HCT116 (cell line): Measurements from ENCODE around the gene XPO4. TPM values are rescaled to one million over a fixed set of nuclear protein-coding genes. Genes with fewer than 3 reads are reported as not detected.

ENCODE experiments used
- ATAC-seq: fragments of 200-7000 bp; cut with Tn5 transposase; 2 replicates; pipeline ENCODE4 v1.9.1; 2020; ENCODE audit warnings: mild to moderate bottlenecking, moderate library complexity
- BruUV-seq: library from RNA; stranded (reverse); fragments of 400-500 nt; replicated peaks from 2 replicates; lab custom pipeline; 2021; lab: Mats Ljungman, UMichigan
- CTCF ChIA-PET: fragments of 300-600 bp; sonication (Branson Sonifier 250); formaldehyde crosslinking; loops from one replicate; lab custom pipeline; 2021; ENCODE audit warnings: antibody characterized with exemption; lab: Charles Lee
- POLR2A ChIA-PET: fragments of 300-600, 350-600 bp; sonication (Branson Sonifier 250); formaldehyde crosslinking; loops from one replicate; lab custom pipeline; 2021; ENCODE audit warnings: antibody characterized with exemption; lab: Charles Lee
- RAD21 ChIA-PET, 2 experiments: fragments of 300-600 bp; sonication (Branson Sonifier 250); formaldehyde crosslinking; loops; one replicate each; lab custom pipeline; 2023; ENCODE audit warnings: low total read pairs in 2 of 2; ENCODE audit not compliant: uncharacterized antibody in 2 of 2, unreplicated experiment in 2 of 2, low non-redundant PET in 1 of 2; lab: Charles Lee
- DNase-seq: peaks from one replicate; pipeline ENCODE4 v3.0.0-alpha.2; 2010; ENCODE audit warnings: low read depth, low spot score
- H2AFZ ChIP-seq: fragments of 200-600 bp; shearing (Covaris generic), sonication (generic); 2 replicates; pipeline ENCODE4 v1.6.1; 2017; ENCODE audit warnings: low read depth, mixed run types, mixed read lengths, antibody characterized with exemption, low read length; ENCODE audit not compliant: poor library complexity, severe bottlenecking
- H3K27ac ChIP-seq: 2 replicates; pipeline ENCODE4 v1.5.1; 2012; ENCODE audit warnings: low read depth, low read length
- H3K27me3 ChIP-seq: fragments of 200-600 bp; sonication (generic); 2 replicates; pipeline ENCODE4 v1.6.1; 2016; ENCODE audit warnings: mixed run types, low read length, mixed read lengths; ENCODE audit not compliant: insufficient read depth
- H3K36me3 ChIP-seq, 2 experiments: fragments of 200-500 bp in 1 of 2; fragments of 200-600 bp in 1 of 2; sonication (Bioruptor generic) in 1 of 2; sonication (generic) in 1 of 2; 2 replicates each; pipeline versions ENCODE4 v1.5.1 to v1.6.1; 2014 to 2016; ENCODE audit warnings: low read length in 2 of 2, inconsistent platforms in 1 of 2, mixed read lengths in 1 of 2, mixed run types in 1 of 2; ENCODE audit not compliant: insufficient read depth in 2 of 2, control insufficient read depth in 1 of 2
- H3K4me1 ChIP-seq, 2 experiments: fragments of 200-600 bp in 1 of 2; sonication (generic) in 1 of 2; 2 replicates each; pipeline versions ENCODE4 v1.5.1 to v1.6.1; 2012 to 2017; ENCODE audit warnings: low read length in 2 of 2, inconsistent platforms in 1 of 2, mild to moderate bottlenecking in 1 of 2, mixed read lengths in 1 of 2, mixed run types in 1 of 2, moderate library complexity in 1 of 2; ENCODE audit not compliant: insufficient read depth in 2 of 2, control insufficient read depth in 1 of 2
- H3K4me2 ChIP-seq: fragments of 200-600 bp; sonication (generic); 2 replicates; pipeline ENCODE4 v1.6.1; 2017; ENCODE audit warnings: mixed run types, low read length, mixed read lengths
- H3K4me3 ChIP-seq, 2 experiments: fragments of 200-600 bp in 1 of 2; sonication (generic) in 1 of 2; replicated peaks in 1 of 2; 2 replicates each; pipeline ENCODE4 v1.5.1; 2011 to 2016; ENCODE audit warnings: low read length in 2 of 2, control low read depth in 1 of 2, low read depth in 1 of 2, mild to moderate bottlenecking in 1 of 2, mixed read lengths in 1 of 2, mixed run types in 1 of 2
- H3K79me2 ChIP-seq: fragments of 200-600 bp; sonication (generic); 2 replicates; pipeline ENCODE4 v1.6.1; 2017; ENCODE audit warnings: mild to moderate bottlenecking, mixed run types, low read length, moderate library complexity, mixed read lengths; ENCODE audit not compliant: insufficient read depth
- H3K9ac ChIP-seq: fragments of 200-600 bp; sonication (generic); 2 replicates; pipeline ENCODE4 v1.6.1; 2016; ENCODE audit warnings: low read length, mixed read lengths
- H3K9me2 ChIP-seq: fragments of 200-600 bp; sonication (generic), shearing (Covaris generic); 2 replicates; pipeline ENCODE4 v1.6.1; 2017; ENCODE audit warnings: mixed run types, mild to moderate bottlenecking, moderate library complexity; ENCODE audit not compliant: insufficient read depth
- H3K9me3 ChIP-seq, 2 experiments: fragments of 200-500 bp in 1 of 2; fragments of 200-600 bp in 1 of 2; sonication (Bioruptor generic) in 1 of 2; sonication (generic) in 1 of 2; 2 replicates each; pipeline ENCODE4 v1.6.1; 2014 to 2017; ENCODE audit warnings: low read length in 2 of 2, mixed read lengths in 2 of 2, inconsistent platforms in 1 of 2, low read depth in 1 of 2, mild to moderate bottlenecking in 1 of 2, mixed run types in 1 of 2, moderate library complexity in 1 of 2; ENCODE audit not compliant: control insufficient read depth in 1 of 2, insufficient read depth in 1 of 2
- H4K20me1 ChIP-seq: fragments of 200-600 bp; sonication (generic), shearing (Covaris generic); 2 replicates; pipeline ENCODE4 v1.6.1; 2017; ENCODE audit warnings: mixed run types, mild to moderate bottlenecking, moderate library complexity; ENCODE audit not compliant: insufficient read depth
- CBX3 ChIP-seq: IDR thresholded peaks from 2 replicates; pipeline ENCODE4 v1.6.1; 2012; ENCODE audit warnings: low read depth
- CEBPB ChIP-seq: IDR thresholded peaks from 2 replicates; pipeline ENCODE4 v1.6.1; 2012; ENCODE audit warnings: low read depth
- EGR1 ChIP-seq: IDR thresholded peaks from 2 replicates; pipeline ENCODE4 v1.6.1; 2012; ENCODE audit warnings: low read depth
- ELF1 ChIP-seq: IDR thresholded peaks from 2 replicates; pipeline ENCODE4 v1.6.1; 2012; ENCODE audit warnings: low read depth, borderline replicate concordance
- FOSL1 ChIP-seq: IDR thresholded peaks from 2 replicates; pipeline ENCODE4 v1.6.1; 2012; ENCODE audit warnings: low read depth
- JUND ChIP-seq: IDR thresholded peaks from 2 replicates; pipeline ENCODE4 v1.6.1; 2012
- POLR2AphosphoS5 ChIP-seq: IDR thresholded peaks from 2 replicates; pipeline ENCODE4 v1.6.1; 2011; ENCODE audit warnings: mild to moderate bottlenecking, low read depth, low read length, moderate library complexity
- RAD21 ChIP-seq: IDR thresholded peaks from 2 replicates; pipeline ENCODE4 v1.6.1; 2012; ENCODE audit warnings: low read depth, mild to moderate bottlenecking
- SIN3A ChIP-seq: IDR thresholded peaks from 2 replicates; pipeline ENCODE4 v1.6.1; 2012; ENCODE audit warnings: low read depth
- SRF ChIP-seq: IDR thresholded peaks from 2 replicates; pipeline ENCODE4 v1.6.1; 2012; ENCODE audit warnings: low read depth
- TCF7L2 ChIP-seq: IDR thresholded peaks from 2 replicates; pipeline ENCODE4 v1.7.0; 2011; ENCODE audit warnings: borderline replicate concordance, inconsistent platforms; ENCODE audit not compliant: insufficient read depth, insufficient read length; ENCODE audit errors: extremely low read depth
- YY1 ChIP-seq: IDR thresholded peaks from 2 replicates; pipeline ENCODE4 v1.6.1; 2011; ENCODE audit warnings: low read length, low read depth, moderate library complexity, mild to moderate bottlenecking; ENCODE audit not compliant: insufficient replicate concordance; ENCODE audit errors: extremely low read depth
- ZFX ChIP-seq: fragments of 450-650 bp; IDR thresholded peaks from 2 replicates; pipeline ENCODE4 v1.6.1; 2017
- ZNF274 ChIP-seq: fragments of 200-500 bp; sonication (Bioruptor generic); IDR thresholded peaks from 2 replicates; pipeline ENCODE4 v1.6.1; 2014; ENCODE audit warnings: mild to moderate bottlenecking, low read depth, low read length, inconsistent platforms
- intact Hi-C: fragments of 100-400 bp; cut with micrococcal nuclease; formaldehyde crosslinking; loops from 2 replicates; pipeline ENCODE4 v1.10.0; 2022
- total RNA-seq: library from RNA; stranded (reverse); gene quantifications from one replicate; pipeline ENCODE4 v1.2.1, GENCODE V29; 2021; ENCODE audit not compliant: unreplicated experiment
- TF ChIP-seq, protein P1 (sequence below): IDR thresholded peaks from 2 replicates; pipeline ENCODE4 v1.6.1; 2011; ENCODE audit warnings: mild to moderate bottlenecking, low read length, moderate library complexity; ENCODE audit not compliant: insufficient replicate concordance; ENCODE audit errors: extremely low read depth
- TF ChIP-seq, protein P2 (sequence below), 3 experiments: fragments of 200-600 bp in 1 of 3; sonication (generic) in 1 of 3; IDR thresholded peaks in 2 of 3; conservative IDR thresholded peaks in 1 of 3; 2 replicates each; pipeline ENCODE4 v1.5.1; 2012 to 2017; ENCODE audit warnings: low read depth in 2 of 3, low read length in 2 of 3, antibody characterized with exemption in 1 of 3, borderline replicate concordance in 1 of 3, control low read depth in 1 of 3, mild to moderate bottlenecking in 1 of 3, mixed read lengths in 1 of 3, mixed run types in 1 of 3, moderate library complexity in 1 of 3; ENCODE audit not compliant: insufficient read depth in 1 of 3
- TF ChIP-seq, protein P3 (sequence below): IDR thresholded peaks from 2 replicates; pipeline ENCODE4 v1.6.1; 2012

XPO4 gene
- total RNA-seq, 1 experiment from 2014 or later: 29.7 TPM

DNA sequence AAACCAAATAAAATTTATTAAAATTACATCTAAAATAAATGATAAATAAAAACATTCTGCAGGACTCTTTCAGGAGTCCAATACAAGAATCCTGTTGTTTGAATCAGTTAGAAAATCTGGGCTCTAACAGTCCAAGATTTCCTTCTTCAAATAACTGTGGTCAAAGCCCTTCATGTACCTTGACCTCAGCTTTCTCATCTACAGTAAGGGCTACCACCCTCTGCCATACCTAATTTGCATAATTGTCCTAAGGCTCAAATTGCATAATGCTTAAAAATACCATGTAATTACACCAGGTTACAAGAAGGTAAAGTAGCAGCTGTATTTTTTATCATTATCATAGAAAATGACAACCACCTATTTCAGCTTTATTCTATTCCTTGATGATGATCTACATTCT lies 54.3 kb downstream of the XPO4 start:
- TF ChIP-seq CBX3: no peak
- TF ChIP-seq ZNF274: no peak
- TF ChIP-seq POLR2AphosphoS5: no peak
- no peak for TF ChIP-seq RAD21
- TF ChIP-seq SIN3A: no peak
- no peak for TF ChIP-seq EGR1
- ChIA-PET POLR2A (no interaction called here), RAD21 (no interaction called here), CTCF (interaction anchor here (1.2 to 2.0 kb wide), 3 partner anchors 11 to 863 kb away, joined by 3 to 9 read pairs (median 4); no protein-coding TSS in a partner anchor)
- no peak overlapping the region for H3K27ac ChIP-seq
- H3K27me3 ChIP-seq: no peaks in the 10 kb centered on the region
- no peak overlapping the region for H3K9ac ChIP-seq
- intact Hi-C loops: no loop called here
- H3K79me2 ChIP-seq: peaks cover 70% of the 10 kb centered on the region
- no peaks in the 10 kb centered on the region for H3K4me1 ChIP-seq
- DNase-seq: no peak
- no peak overlapping the region for H3K4me3 ChIP-seq
- BruUV-seq: no TSS peak
- H3K36me3 ChIP-seq: no peaks in the 10 kb centered on the region; a peak in 1 of 4 replicates
- H3K4me2 ChIP-seq: no peak overlapping the region
- H2AFZ ChIP-seq: no peak overlapping the region
- no peaks in the 10 kb centered on the region for H3K9me2 ChIP-seq
- H3K9me3 ChIP-seq: no peaks in the 10 kb centered on the region
- ATAC-seq: no peak
- H4K20me1 ChIP-seq: peaks cover 12% of the 10 kb centered on the region; the same call in 1 of the 2 replicates

DNA sequence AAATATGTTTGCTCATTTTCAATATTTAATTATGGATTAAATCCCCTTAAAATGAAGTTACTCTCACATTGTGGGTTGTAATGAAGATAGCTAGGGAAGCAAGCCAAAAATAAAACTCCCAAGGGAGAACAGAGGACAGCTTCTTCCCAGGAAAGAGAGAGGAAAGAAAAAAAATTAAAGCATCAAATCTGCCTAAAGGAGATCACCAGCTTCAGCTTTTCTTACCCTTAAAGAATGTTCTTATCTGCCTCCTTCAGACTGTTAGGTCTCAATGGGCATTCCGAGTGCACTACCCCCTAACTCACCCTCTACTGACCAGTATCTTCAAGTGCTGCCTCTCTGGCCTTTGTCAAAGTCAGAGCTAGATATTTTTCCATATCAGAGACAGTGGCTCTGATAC lies 55.2 kb downstream of the XPO4 start:
- no peak for ATAC-seq
- intact Hi-C loops: no loop called here
- H3K9me2 ChIP-seq: no peaks in the 10 kb centered on the region
- ChIA-PET POLR2A (no interaction called here), RAD21 (no interaction called here), CTCF (interaction anchor here (1.9 to 2.0 kb wide), 2 partner anchors 18 to 862 kb away, joined by 4 to 9 read pairs; no protein-coding TSS in a partner anchor)
- no peak overlapping the region for H3K4me3 ChIP-seq
- H3K9ac ChIP-seq: no peak overlapping the region
- BruUV-seq: no TSS peak
- peaks cover 0 to 2% of the 10 kb centered on the region in 2 experiments; a peak in 2 of 4 replicates for H3K36me3 ChIP-seq
- H3K79me2 ChIP-seq: peaks cover 75% of the 10 kb centered on the region
- DNase-seq: no peak
- no peaks in the 10 kb centered on the region for H3K9me3 ChIP-seq
- no peak overlapping the region for H2AFZ ChIP-seq
- H3K27me3 ChIP-seq: no peaks in the 10 kb centered on the region
- peaks cover 12% of the 10 kb centered on the region; the same call in 1 of the 2 replicates for H4K20me1 ChIP-seq
- H3K4me2 ChIP-seq: no peak overlapping the region
- H3K27ac ChIP-seq: no peak overlapping the region
- H3K4me1 ChIP-seq: no peaks in the 10 kb centered on the region
- TF ChIP-seq CBX3 (no peak), FOSL1 (no peak), SRF (no peak), ZNF274 (no peak), YY1 (no peak), RAD21 (no peak), CEBPB (no peak), ELF1 (no peak), ZFX (no peak), POLR2AphosphoS5 (no peak), JUND (no peak), SIN3A (no peak), TCF7L2 (no peak)
- TF ChIP-seq, protein P1, sequence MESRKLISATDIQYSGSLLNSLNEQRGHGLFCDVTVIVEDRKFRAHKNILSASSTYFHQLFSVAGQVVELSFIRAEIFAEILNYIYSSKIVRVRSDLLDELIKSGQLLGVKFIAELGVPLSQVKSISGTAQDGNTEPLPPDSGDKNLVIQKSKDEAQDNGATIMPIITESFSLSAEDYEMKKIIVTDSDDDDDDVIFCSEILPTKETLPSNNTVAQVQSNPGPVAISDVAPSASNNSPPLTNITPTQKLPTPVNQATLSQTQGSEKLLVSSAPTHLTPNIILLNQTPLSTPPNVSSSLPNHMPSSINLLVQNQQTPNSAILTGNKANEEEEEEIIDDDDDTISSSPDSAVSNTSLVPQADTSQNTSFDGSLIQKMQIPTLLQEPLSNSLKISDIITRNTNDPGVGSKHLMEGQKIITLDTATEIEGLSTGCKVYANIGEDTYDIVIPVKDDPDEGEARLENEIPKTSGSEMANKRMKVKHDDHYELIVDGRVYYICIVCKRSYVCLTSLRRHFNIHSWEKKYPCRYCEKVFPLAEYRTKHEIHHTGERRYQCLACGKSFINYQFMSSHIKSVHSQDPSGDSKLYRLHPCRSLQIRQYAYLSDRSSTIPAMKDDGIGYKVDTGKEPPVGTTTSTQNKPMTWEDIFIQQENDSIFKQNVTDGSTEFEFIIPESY: no peak
- TF ChIP-seq, protein P2, sequence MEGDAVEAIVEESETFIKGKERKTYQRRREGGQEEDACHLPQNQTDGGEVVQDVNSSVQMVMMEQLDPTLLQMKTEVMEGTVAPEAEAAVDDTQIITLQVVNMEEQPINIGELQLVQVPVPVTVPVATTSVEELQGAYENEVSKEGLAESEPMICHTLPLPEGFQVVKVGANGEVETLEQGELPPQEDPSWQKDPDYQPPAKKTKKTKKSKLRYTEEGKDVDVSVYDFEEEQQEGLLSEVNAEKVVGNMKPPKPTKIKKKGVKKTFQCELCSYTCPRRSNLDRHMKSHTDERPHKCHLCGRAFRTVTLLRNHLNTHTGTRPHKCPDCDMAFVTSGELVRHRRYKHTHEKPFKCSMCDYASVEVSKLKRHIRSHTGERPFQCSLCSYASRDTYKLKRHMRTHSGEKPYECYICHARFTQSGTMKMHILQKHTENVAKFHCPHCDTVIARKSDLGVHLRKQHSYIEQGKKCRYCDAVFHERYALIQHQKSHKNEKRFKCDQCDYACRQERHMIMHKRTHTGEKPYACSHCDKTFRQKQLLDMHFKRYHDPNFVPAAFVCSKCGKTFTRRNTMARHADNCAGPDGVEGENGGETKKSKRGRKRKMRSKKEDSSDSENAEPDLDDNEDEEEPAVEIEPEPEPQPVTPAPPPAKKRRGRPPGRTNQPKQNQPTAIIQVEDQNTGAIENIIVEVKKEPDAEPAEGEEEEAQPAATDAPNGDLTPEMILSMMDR (IDR thresholded peaks at IDR 0.05 in 2 of 3, conservative IDR thresholded peaks at IDR 0.05 in 1 of 3; ENCODE audit: borderline replicate concordance in 1 of 3, insufficient read depth in 1 of 3, low read depth in 2 of 3, low read length in 2 of 3): no peak
- TF ChIP-seq, protein P3, sequence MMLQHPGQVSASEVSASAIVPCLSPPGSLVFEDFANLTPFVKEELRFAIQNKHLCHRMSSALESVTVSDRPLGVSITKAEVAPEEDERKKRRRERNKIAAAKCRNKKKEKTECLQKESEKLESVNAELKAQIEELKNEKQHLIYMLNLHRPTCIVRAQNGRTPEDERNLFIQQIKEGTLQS: no peak
